IMR-90 (cell line): Measurements from ENCODE around the gene MAEL. TPM values are rescaled to one million over a fixed set of nuclear protein-coding genes. Genes with fewer than 3 reads are reported as not detected.

ENCODE experiments used
- ATAC-seq: fragments of 200-7000 bp; cut with Tn5 transposase; 2 replicates; pipeline ENCODE4 v1.9.1; 2020; ENCODE audit warnings: low read depth, mild to moderate bottlenecking, moderate library complexity
- BruUV-seq: library from RNA; stranded (reverse); fragments of 400-500 nt; replicated peaks from 2 replicates; lab custom pipeline; 2021; lab: Mats Ljungman, UMichigan
- CTCF ChIA-PET: fragments of 300-600 bp; formaldehyde crosslinking; extraction: SDS; loops from one replicate; lab custom pipeline; 2021; ENCODE audit warnings: antibody characterized with exemption; lab: Yijun Ruan, JAX
- POLR2A ChIA-PET: fragments of 300-600 bp; sonication (Branson Sonifier 250); formaldehyde crosslinking; loops from one replicate; lab custom pipeline; 2022; ENCODE audit warnings: antibody characterized with exemption; ENCODE audit not compliant: unreplicated experiment; lab: Charles Lee
- DNase-seq: peaks from one replicate; pipeline ENCODE4 v3.0.0; 2013
- H2AFZ ChIP-seq: replicated peaks from 2 replicates; pipeline ENCODE3; 2013; ENCODE audit warnings: low read length, mild to moderate bottlenecking; ENCODE audit not compliant: poor library complexity
- H2AK5ac ChIP-seq: 2 replicates; pipeline ENCODE4 v1.6.1; 2013; ENCODE audit warnings: low read depth, low read length, inconsistent platforms
- H2AK9ac ChIP-seq: replicated peaks from 2 replicates; pipeline ENCODE3; 2013; ENCODE audit warnings: mild to moderate bottlenecking, low read depth, low read length, moderate library complexity; ENCODE audit not compliant: poor library complexity
- H2BK120ac ChIP-seq: 2 replicates; pipeline ENCODE4 v1.6.1; 2013; ENCODE audit warnings: low read depth, low read length, inconsistent platforms
- H2BK15ac ChIP-seq: 3 replicates; pipeline ENCODE4 v1.6.1; 2013; ENCODE audit warnings: low read depth, low read length, inconsistent platforms
- H2BK20ac ChIP-seq: 2 replicates; pipeline ENCODE4 v1.6.1; 2013; ENCODE audit warnings: low read depth, mild to moderate bottlenecking, inconsistent platforms, low read length, moderate library complexity
- H2BK5ac ChIP-seq: 2 replicates; pipeline ENCODE4 v1.6.1; 2013; ENCODE audit warnings: mild to moderate bottlenecking, low read depth, low read length, inconsistent platforms; ENCODE audit not compliant: poor library complexity, severe bottlenecking
- H3K14ac ChIP-seq: replicated peaks from 2 replicates; pipeline ENCODE4 v1.6.1; 2013; ENCODE audit warnings: low read depth, low read length, inconsistent platforms
- H3K18ac ChIP-seq: 2 replicates; pipeline ENCODE4 v1.6.1; 2013; ENCODE audit warnings: low read depth, low read length, control low read depth
- H3K23ac ChIP-seq: 2 replicates; pipeline ENCODE4 v1.6.1; 2013; ENCODE audit warnings: low read depth, low read length, inconsistent platforms
- H3K27ac ChIP-seq: 2 replicates; pipeline ENCODE4 v1.5.1; 2013; ENCODE audit warnings: mild to moderate bottlenecking, control low read depth, low read length; ENCODE audit not compliant: insufficient read depth
- H3K27me3 ChIP-seq: 2 replicates; pipeline ENCODE4 v1.6.1; 2013; ENCODE audit warnings: low read length; ENCODE audit not compliant: control insufficient read depth, insufficient read depth
- H3K36me3 ChIP-seq: 2 replicates; pipeline ENCODE4 v1.6.1; 2013; ENCODE audit warnings: low read length, mixed read lengths; ENCODE audit not compliant: control insufficient read depth, insufficient read depth
- H3K4ac ChIP-seq: 2 replicates; pipeline ENCODE4 v1.6.1; 2013; ENCODE audit warnings: low read depth, low read length, inconsistent platforms
- H3K4me1 ChIP-seq: 2 replicates; pipeline ENCODE4 v1.6.1; 2013; ENCODE audit warnings: low read length, mixed read lengths; ENCODE audit not compliant: control insufficient read depth, insufficient read depth
- H3K4me2 ChIP-seq: 2 replicates; pipeline ENCODE4 v1.6.1; 2013; ENCODE audit warnings: low read depth, mild to moderate bottlenecking, control low read depth, low read length, moderate library complexity
- H3K4me3 ChIP-seq: 2 replicates; pipeline ENCODE4 v1.5.1; 2013; ENCODE audit warnings: low read depth, mild to moderate bottlenecking, control low read depth, low read length, moderate library complexity; ENCODE audit not compliant: insufficient read depth
- H3K56ac ChIP-seq: 2 replicates; pipeline ENCODE4 v1.6.1; 2013; ENCODE audit warnings: low read length, inconsistent platforms; ENCODE audit not compliant: insufficient read depth; ENCODE audit errors: extremely low read depth
- H3K79me1 ChIP-seq, 2 experiments: 2 replicates each; pipeline ENCODE4 v1.6.1; 2013; ENCODE audit warnings: low read length in 2 of 2, inconsistent platforms in 1 of 2, low read depth in 1 of 2
- H3K9ac ChIP-seq: 2 replicates; pipeline ENCODE4 v1.6.1; 2013; ENCODE audit warnings: low read depth, low read length, control low read depth
- H3K9me1 ChIP-seq: 2 replicates; pipeline ENCODE4 v1.6.1; 2013; ENCODE audit warnings: low read length, inconsistent platforms; ENCODE audit not compliant: insufficient read depth
- H3K9me3 ChIP-seq: 2 replicates; pipeline ENCODE4 v1.6.1; 2013; ENCODE audit warnings: low read length; ENCODE audit not compliant: control insufficient read depth, insufficient read depth
- H4K20me1 ChIP-seq: 2 replicates; pipeline ENCODE4 v1.6.1; 2013; ENCODE audit warnings: low read length, inconsistent platforms; ENCODE audit not compliant: insufficient read depth
- H4K5ac ChIP-seq: 2 replicates; pipeline ENCODE4 v1.6.1; 2013; ENCODE audit warnings: mild to moderate bottlenecking, low read depth, low read length, control low read depth
- H4K8ac ChIP-seq, 2 experiments: 2 replicates each; pipeline ENCODE4 v1.6.1; 2013; ENCODE audit warnings: low read depth in 2 of 2, low read length in 2 of 2, control low read depth in 1 of 2, inconsistent platforms in 1 of 2
- H4K91ac ChIP-seq: 2 replicates; pipeline ENCODE4 v1.6.1; 2013; ENCODE audit warnings: low read depth, low read length, inconsistent platforms; ENCODE audit not compliant: insufficient read depth
- BHLHE40 ChIP-seq: fragments of 150-350 bp; IDR thresholded peaks from 2 replicates; pipeline ENCODE4 v1.6.1; 2016; ENCODE audit warnings: mild to moderate bottlenecking, low read depth, low read length
- MAFK ChIP-seq: IDR thresholded peaks from 2 replicates; pipeline ENCODE4 v1.6.1; 2012; ENCODE audit warnings: low read depth, low read length, improper control_type of control experiment
- WGBS, 2 experiments: methylation state at CpG; one replicate each; pipeline versions ENCODE4 v1.1.5 to v1.1.7; 2013; ENCODE audit warnings: missing lambda C conversion rate in 2 of 2; ENCODE audit not compliant: insufficient read length in 1 of 2; ENCODE audit errors: extremely low coverage in 2 of 2; 5-methylcytosine and 5-hydroxymethylcytosine counted together
- dilution Hi-C: fragments of 300-500 bp; cut with HindIII; formaldehyde crosslinking; loops from one replicate; pipeline ENCODE4 v1.14.3; 2018; ENCODE audit warnings: low sequenced_read_pairs; ENCODE audit not compliant: unreplicated experiment
- in situ Hi-C: fragments of 300-500 bp; cut with MboI; formaldehyde crosslinking; loops from 3 replicates; pipeline ENCODE4 v1.14.3; 2019; ENCODE audit warnings: low sequenced_read_pairs, inconsistent platforms, mixed read lengths
- intact Hi-C: fragments of 100-400 bp; cut with micrococcal nuclease; formaldehyde crosslinking; loops from 2 replicates; pipeline ENCODE4 v1.10.0; 2022
- polyA plus RNA-seq, 3 experiments: library from polyadenylated mRNA; depleted of rRNA; stranded (reverse); fragments of >200 nt; gene quantifications; 2 replicates each; pipeline ENCODE4 v1.2.3, GENCODE V29; 2012; ENCODE audit warnings: low replicate concordance in 1 of 3
- total RNA-seq: library from RNA; depleted of rRNA; stranded (reverse); fragments of >200 nt; gene quantifications from 2 replicates; pipeline ENCODE4 v1.2.3, GENCODE V29; 2012

The MAEL gene
- total and polyA plus RNA-seq, 2 of the 4 experiments (the other 2 are of a cell fraction) = not detected

GRCh38 chr1:166981589-166981988, 7.5 kb upstream of the MAEL start:
- BruUV-seq = no TSS peak
- H3K9me1 ChIP-seq = no peaks in the 10 kb centered on the region
- H3K4me1 ChIP-seq = no peaks in the 10 kb centered on the region
- dilution Hi-C loops (no loop called here), in situ Hi-C loops (no loop called here), intact Hi-C loops (no loop called here)
- H4K91ac ChIP-seq = no peak overlapping the region
- H3K27me3 ChIP-seq = peaks cover 4% of the 10 kb centered on the region
- H3K56ac ChIP-seq = no peak overlapping the region
- no peak overlapping the region for H3K27ac ChIP-seq
- WGBS, 2 experiments = no CpG with 5 or more reads among the region's 1 CpG
- no peak overlapping the region for H2AK9ac ChIP-seq
- ChIA-PET CTCF (no interaction called here), POLR2A (no interaction called here)
- no peak overlapping the region for H3K18ac ChIP-seq
- H4K5ac ChIP-seq = no peak overlapping the region
- H2BK120ac ChIP-seq = no peak overlapping the region
- H3K4me3 ChIP-seq = no peak overlapping the region
- TF ChIP-seq BHLHE40 (no peak), MAFK (peak; percentile 49)
- no peak overlapping the region for H3K23ac ChIP-seq
- H3K79me1 ChIP-seq = no peaks in the 10 kb centered on the region
- H3K14ac ChIP-seq = no peak overlapping the region
- H3K4ac ChIP-seq = no peak overlapping the region
- H4K20me1 ChIP-seq = no peaks in the 10 kb centered on the region
- no peak for DNase-seq
- H3K9me3 ChIP-seq = no peaks in the 10 kb centered on the region
- no peak overlapping the region for H2AK5ac ChIP-seq
- H3K36me3 ChIP-seq = no peaks in the 10 kb centered on the region
- no peak overlapping the region for H4K8ac ChIP-seq
- no peak overlapping the region for H2BK15ac ChIP-seq
- H3K4me2 ChIP-seq = no peak overlapping the region
- ATAC-seq = no peak
- no peak overlapping the region for H2AFZ ChIP-seq
- no peak overlapping the region for H2BK5ac ChIP-seq
- no peak overlapping the region for H3K9ac ChIP-seq
- no peak overlapping the region for H2BK20ac ChIP-seq
